Skin of body (tissue), 2 donors: ENCODE measurements around the gene DNAI4. TPM values are rescaled to one million over a fixed set of nuclear protein-coding genes. Genes with fewer than 3 reads are reported as not detected.
"Not testable (repeated sequence)": the region's sequence is repeated elsewhere in the genome, so short reads cannot be mapped to it uniquely, and the experiment has no call there.

ENCODE experiments used
- DNase-seq: peaks from one replicate; lab custom pipeline; 2025; lab: John Stamatoyannopoulos, UW
- total RNA-seq: library from RNA; depleted of rRNA; stranded (reverse); fragments of >200 nt; gene quantifications from one replicate; pipeline ENCODE4 v1.2.3, GENCODE V29; 2014

DNAI4 gene
- total RNA-seq, 1 donor from 2014 or later: 16.2 TPM

GRCh38 chr1:66840929-66841328 lies 83.7 kb downstream of the DNAI4 start:
- no peak for DNase-seq

GRCh38 chr1:66834926-66835325 lies 89.7 kb downstream of the DNAI4 start:
- DNase-seq: no peak

DNA sequence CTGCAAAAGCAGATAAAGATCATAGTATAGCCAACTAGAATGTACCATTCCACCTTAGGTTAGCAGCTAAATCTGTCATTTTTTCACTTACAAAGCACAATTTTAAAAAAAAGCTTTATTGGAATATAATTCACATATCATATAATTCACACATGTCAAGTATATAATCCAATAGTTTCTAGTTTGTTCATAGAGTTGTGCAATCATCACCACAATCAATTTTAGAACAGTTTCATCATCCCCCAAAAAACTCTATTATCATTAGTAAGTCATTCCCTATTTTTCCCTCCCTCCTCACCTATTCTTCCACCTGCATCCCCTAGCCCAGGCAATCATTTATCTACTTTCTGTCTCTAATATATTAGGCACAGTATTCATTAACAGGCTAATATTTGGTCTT lies 91.5 kb downstream of the DNAI4 start:
- no peak for DNase-seq

GRCh38 chr1:66831529-66832239 lies 93.0 kb downstream of the DNAI4 start:
- DNase-seq: no peak

GRCh38 chr1:66824771-66825170 lies 99.9 kb downstream of the DNAI4 start:
- no peak for DNase-seq

DNA sequence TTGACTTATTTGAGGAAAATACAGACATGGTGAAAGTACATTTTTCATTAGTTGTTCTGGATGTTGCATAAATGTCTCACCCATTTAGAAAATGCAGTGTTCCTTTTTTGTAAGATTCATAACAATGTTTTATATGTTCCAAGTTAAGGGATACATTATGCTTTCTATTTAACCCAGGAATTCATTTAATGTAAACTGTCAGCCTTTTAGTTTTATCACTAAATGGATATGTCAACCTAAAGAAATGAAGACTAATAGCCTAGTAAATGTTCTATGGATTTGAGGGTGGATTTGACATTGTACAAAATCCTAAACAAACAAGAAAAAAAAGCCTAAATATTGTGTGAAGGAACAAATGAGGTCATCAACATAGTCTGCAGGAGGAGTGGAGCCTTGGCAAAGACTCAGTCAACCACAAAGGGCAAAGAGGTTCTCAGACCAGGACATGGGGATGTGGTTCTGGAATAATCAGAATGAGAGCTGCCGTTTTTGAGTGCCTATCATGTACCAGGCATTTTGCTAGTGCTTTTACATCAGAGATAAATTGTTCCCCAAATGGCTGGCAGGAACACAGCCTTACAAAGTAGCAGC lies 114.8 kb downstream of the DNAI4 start:
- no peak for DNase-seq

DNA sequence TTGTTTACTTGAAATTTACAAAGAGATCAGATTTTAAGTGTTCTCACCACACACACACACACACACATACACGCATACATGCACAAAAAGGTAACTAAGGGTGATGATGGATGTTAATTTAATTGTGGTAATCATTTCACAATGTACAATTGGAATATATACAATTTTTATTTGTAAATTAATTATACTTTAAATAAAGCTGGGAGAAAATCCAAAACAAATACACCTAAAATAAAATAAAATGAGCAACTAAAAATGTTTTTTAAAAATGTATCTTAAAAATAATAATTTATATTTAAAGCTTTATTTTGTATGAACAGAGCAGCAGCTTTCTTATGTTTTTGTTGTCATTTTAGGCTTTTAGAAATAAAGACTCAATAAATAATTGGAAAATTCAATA lies 115.4 kb downstream of the DNAI4 start:
- no peak for DNase-seq

GRCh38 chr1:66795839-66796238 lies 128.8 kb downstream of the DNAI4 start:
- DNase-seq: not testable (repeated sequence)

DNA sequence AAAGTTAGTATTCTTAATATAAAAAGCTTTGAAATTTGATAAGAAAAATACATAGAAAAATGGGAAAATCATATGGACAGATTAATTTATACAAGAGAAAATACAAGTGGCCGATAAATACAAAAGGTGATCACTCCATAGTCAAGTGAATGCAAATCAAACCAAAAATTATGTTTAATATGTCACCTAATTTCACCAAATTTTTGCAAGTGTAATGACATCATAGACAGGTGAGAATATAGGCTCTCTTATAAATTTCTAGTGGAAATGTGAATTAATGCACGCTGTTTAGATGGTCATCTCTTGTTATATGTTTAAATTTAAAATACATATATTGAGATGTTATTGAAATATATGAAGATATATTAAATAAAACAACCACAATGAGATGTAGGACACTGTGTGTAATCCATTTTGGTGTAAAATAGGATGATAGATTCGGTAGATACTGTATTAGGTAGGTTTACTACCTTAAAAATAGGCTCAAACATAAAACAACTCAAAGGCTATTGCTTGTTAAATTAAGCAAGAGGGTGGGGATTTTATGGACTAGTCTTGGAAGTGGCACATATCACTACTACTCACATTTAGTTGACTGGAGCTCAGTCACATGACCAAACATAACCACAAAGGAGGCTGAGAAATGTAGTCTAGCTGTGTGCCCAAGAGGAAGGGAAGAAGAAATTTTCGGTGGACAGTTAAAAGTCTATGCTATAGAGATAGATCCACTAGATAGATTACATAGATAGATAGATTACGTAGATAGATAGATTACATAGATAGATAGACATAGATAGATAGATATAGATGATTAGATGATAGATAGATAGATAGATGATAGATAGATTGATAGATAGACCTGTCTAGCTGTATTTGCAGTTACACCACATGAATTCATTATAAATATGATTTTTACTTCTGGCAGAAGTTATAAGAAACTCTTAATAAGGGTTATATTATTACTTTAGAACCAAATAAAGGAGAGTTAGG lies 132.7 kb downstream of the DNAI4 start:
- no peak for DNase-seq

GRCh38 chr1:66788231-66788939 lies 136.3 kb downstream of the DNAI4 start:
- no peak for DNase-seq

GRCh38 chr1:66787641-66788040 lies 137.0 kb downstream of the DNAI4 start:
- DNase-seq: no peak

DNA sequence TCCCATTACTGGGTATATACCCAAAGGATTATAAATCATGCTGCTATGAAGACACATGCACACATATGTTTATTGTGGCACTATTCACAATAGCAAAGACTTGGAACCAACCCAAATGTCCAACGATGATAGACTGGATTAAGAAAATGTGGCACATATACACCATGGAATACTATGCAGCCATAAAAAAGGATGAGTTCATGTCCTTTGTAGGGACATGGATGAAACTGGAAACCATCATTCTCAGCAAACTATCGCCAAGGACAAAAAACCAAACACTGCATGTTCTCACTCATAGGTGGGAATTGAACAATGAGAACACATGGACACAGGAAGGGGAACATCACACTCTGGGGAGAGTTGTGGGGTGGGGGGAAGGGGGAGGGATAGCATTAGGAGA lies 138.9 kb downstream of the DNAI4 start:
- DNase-seq: not testable (repeated sequence)

GRCh38 chr1:66779475-66780078 lies 145.1 kb downstream of the DNAI4 start:
- DNase-seq: no peak

- DNase-seq: no peak
These were observed 145.7 kb downstream of the DNAI4 start for GRCh38 chr1:66778969-66779368.

- no peak for DNase-seq
These were observed 146.4 kb downstream of the DNAI4 start for GRCh38 chr1:66778266-66778665.

DNA sequence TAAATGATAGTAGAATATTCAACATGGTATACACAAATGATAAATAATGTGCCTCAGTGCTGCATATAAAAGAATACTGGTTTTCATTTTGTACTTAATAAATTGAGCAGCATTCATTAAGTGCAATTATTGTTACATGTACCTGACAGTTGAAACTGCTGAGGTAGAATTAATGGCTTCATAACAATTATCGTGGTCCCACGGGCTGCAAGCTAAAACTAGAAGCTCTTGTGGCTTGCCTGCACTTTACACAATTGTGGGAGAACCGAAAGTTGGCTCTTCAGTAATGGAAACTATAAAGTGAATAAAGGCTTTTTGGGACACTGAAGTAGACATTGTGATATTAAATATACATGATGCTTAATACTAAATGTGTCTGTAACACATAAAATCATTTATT lies 146.8 kb downstream of the DNAI4 start:
- no peak for DNase-seq

DNA sequence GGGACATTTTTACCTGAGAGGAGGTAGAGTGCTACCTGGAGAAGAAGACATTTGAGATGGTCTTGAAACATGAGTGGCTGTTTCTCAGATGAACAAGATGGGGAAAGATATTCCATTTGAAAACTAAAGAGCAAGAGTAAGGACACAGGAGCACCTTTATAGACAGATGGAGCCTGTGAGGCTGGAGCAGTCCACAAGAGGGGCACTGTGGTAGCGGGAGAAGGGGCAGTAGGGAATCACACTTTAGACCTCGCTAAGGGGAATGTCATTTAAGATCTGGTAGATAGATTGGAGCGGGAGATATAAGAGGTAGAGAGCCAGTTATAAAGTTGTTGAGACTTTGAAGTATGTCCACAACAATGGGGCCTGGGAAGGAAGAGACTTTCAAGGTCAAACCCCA lies 149.0 kb downstream of the DNAI4 start:
- no peak for DNase-seq

- no peak for DNase-seq
These were observed 150.2 kb downstream of the DNAI4 start for GRCh38 chr1:66774438-66774837.

DNA sequence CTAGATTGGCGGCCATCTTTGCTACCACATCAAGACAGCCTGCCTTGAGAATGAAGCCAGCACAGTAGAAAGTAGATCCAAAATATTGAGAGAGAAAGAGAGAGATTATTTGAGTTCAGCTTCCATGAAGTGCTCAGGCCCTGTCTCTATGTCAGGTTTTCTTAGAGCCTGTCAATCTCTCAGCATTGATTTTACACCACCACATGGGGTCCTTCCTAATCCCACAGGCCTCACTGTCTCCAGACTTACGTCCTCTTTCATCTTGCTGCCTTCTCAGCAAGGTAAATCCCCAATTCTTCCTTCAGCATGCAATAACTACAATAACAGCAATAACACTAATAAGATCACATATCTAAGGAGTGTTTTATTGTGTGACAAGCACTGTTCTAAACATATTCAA lies 151.4 kb downstream of the DNAI4 start:
- no peak for DNase-seq

GRCh38 chr1:66770694-66771093 lies 154.0 kb downstream of the DNAI4 start:
- DNase-seq: no peak

DNA sequence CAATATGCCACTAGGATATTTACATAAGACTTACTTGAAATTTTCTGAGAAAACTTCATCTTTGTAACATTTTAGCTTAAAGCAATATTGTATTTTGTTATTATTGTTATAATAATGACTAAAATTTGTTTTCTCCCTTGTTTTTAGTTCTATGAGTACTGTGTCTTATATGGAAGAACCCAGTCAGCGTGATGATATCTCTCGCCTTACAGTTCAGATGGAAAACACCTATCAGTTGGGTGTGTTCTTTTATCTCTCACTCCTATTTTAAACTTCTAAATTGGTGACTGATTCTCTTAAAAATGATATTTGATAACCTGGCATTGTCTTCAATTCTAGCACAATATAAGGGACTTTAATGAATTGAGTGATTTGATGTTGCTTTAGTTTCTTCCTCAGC lies 154.4 kb downstream of the DNAI4 start:
- no peak for DNase-seq
